IPS-20b (cell line): ENCODE results near the gene MUC5B.
"Not testable (repeated sequence)": the region's sequence is repeated elsewhere in the genome, so short reads cannot be mapped to it uniquely, and the experiment has no call there.

ENCODE experiments used
- H3K27ac ChIP-seq: one replicate; pipeline ENCODE4 v1.5.1; 2013; ENCODE audit warnings: low read length
- H3K27me3 ChIP-seq: 2 replicates; pipeline ENCODE4 v1.6.1; 2013; ENCODE audit warnings: mild to moderate bottlenecking, low read length, inconsistent platforms; ENCODE audit not compliant: insufficient read depth
- H3K36me3 ChIP-seq: 2 replicates; pipeline ENCODE4 v1.6.1; 2013; ENCODE audit warnings: low read depth, mild to moderate bottlenecking, inconsistent platforms, low read length, moderate library complexity; ENCODE audit not compliant: insufficient read depth
- H3K4me1 ChIP-seq: 2 replicates; pipeline ENCODE4 v1.6.1; 2013; ENCODE audit warnings: mild to moderate bottlenecking, control low read depth, inconsistent platforms, low read length, moderate library complexity; ENCODE audit not compliant: insufficient read depth
- H3K4me3 ChIP-seq: 2 replicates; pipeline ENCODE4 v1.5.1; 2013; ENCODE audit warnings: mild to moderate bottlenecking, low read length, inconsistent platforms
- H3K9ac ChIP-seq: 2 replicates; pipeline ENCODE4 v1.6.1; 2013; ENCODE audit warnings: low read depth, mild to moderate bottlenecking, inconsistent platforms, low read length, moderate library complexity
- H3K9me3 ChIP-seq: 2 replicates; pipeline ENCODE4 v1.6.1; 2013; ENCODE audit warnings: mild to moderate bottlenecking, low read depth, low read length, inconsistent platforms; ENCODE audit not compliant: insufficient read depth

The MUC5B gene

GRCh38 chr11:1222491-1223345 is at the start of gene MUC5B:
MUC5B (plus strand) TSS chr11:1223066; CDS start chr11:1223124, 58 bp downstream.
- Histone ChIP-seq H3K9ac (no peak within 1 kb of the TSS), H3K27ac (no peak within 1 kb of the TSS), H3K4me1 (no peaks in the 10 kb centered on the region), H3K9me3 (no peaks in the 10 kb centered on the region), H3K36me3 (no peaks in the 10 kb centered on the region), H3K27me3 (no peaks in the 10 kb centered on the region), H3K4me3 (no peak within 1 kb of the TSS)

GRCh38 chr11:1173396-1173795 is 49.5 kb upstream of the MUC5B start:
- H3K9me3 ChIP-seq: peaks cover 20% of the 10 kb centered on the region; the same call in 1 of the 2 replicates
- not testable (repeated sequence) for H3K9ac ChIP-seq, H3K27ac ChIP-seq, H3K27me3 ChIP-seq, H3K4me1 ChIP-seq, H3K36me3 ChIP-seq, H3K4me3 ChIP-seq

- no peaks in the 10 kb centered on the region for H3K36me3 ChIP-seq
- H3K9me3 ChIP-seq: peaks cover 20% of the 10 kb centered on the region; the same call in 1 of the 2 replicates
- no peak overlapping the region for H3K9ac ChIP-seq
- H3K27me3 ChIP-seq: no peaks in the 10 kb centered on the region
- H3K4me1 ChIP-seq: no peaks in the 10 kb centered on the region
- no peak overlapping the region for H3K27ac ChIP-seq
- no peak overlapping the region for H3K4me3 ChIP-seq
These were observed 48.2 kb upstream of the MUC5B start for GRCh38 chr11:1174441-1175370.

- Histone ChIP-seq H3K9me3 (peaks cover 16% of the 10 kb centered on the region; the same call in 1 of the 2 replicates), H3K27ac (no peak overlapping the region), H3K36me3 (no peaks in the 10 kb centered on the region), H3K9ac (no peak overlapping the region), H3K27me3 (no peaks in the 10 kb centered on the region), H3K4me1 (no peaks in the 10 kb centered on the region), H3K4me3 (no peak overlapping the region)
These were observed 47.2 kb upstream of the MUC5B start for GRCh38 chr11:1175461-1176223.

GRCh38 chr11:1176224-1177019 is 46.4 kb upstream of the MUC5B start:
- H3K9me3 ChIP-seq: peaks cover 10% of the 10 kb centered on the region; the same call in 1 of the 2 replicates
- H3K4me1 ChIP-seq: no peaks in the 10 kb centered on the region
- no peak overlapping the region for H3K9ac ChIP-seq
- no peak overlapping the region for H3K27ac ChIP-seq
- H3K36me3 ChIP-seq: no peaks in the 10 kb centered on the region
- no peaks in the 10 kb centered on the region for H3K27me3 ChIP-seq
- no peak overlapping the region for H3K4me3 ChIP-seq

GRCh38 chr11:1177020-1177770 is 45.7 kb upstream of the MUC5B start:
- H3K27ac ChIP-seq: no peak overlapping the region
- no peaks in the 10 kb centered on the region for H3K27me3 ChIP-seq
- no peaks in the 10 kb centered on the region for H3K4me1 ChIP-seq
- H3K9me3 ChIP-seq: peaks cover 9% of the 10 kb centered on the region; the same call in 1 of the 2 replicates
- no peak overlapping the region for H3K9ac ChIP-seq
- no peak overlapping the region for H3K4me3 ChIP-seq
- no peaks in the 10 kb centered on the region for H3K36me3 ChIP-seq

- H3K27ac ChIP-seq: no peak overlapping the region
- no peaks in the 10 kb centered on the region for H3K27me3 ChIP-seq
- H3K4me3 ChIP-seq: no peak overlapping the region
- no peak overlapping the region for H3K9ac ChIP-seq
- no peaks in the 10 kb centered on the region for H3K36me3 ChIP-seq
- peaks cover 9% of the 10 kb centered on the region; the same call in 1 of the 2 replicates for H3K9me3 ChIP-seq
- no peaks in the 10 kb centered on the region for H3K4me1 ChIP-seq
These were observed 45.1 kb upstream of the MUC5B start for GRCh38 chr11:1177771-1178090.

GRCh38 chr11:1178201-1178885 is 44.5 kb upstream of the MUC5B start:
- no peaks in the 10 kb centered on the region for H3K4me1 ChIP-seq
- H3K9me3 ChIP-seq: peaks cover 5% of the 10 kb centered on the region; the same call in 1 of the 2 replicates
- H3K9ac ChIP-seq: no peak overlapping the region
- H3K27me3 ChIP-seq: no peaks in the 10 kb centered on the region
- no peaks in the 10 kb centered on the region for H3K36me3 ChIP-seq
- no peak overlapping the region for H3K27ac ChIP-seq
- H3K4me3 ChIP-seq: no peak overlapping the region

- Histone ChIP-seq H3K27me3 (no peaks in the 10 kb centered on the region), H3K36me3 (no peaks in the 10 kb centered on the region), H3K27ac (no peak overlapping the region), H3K9me3 (0 out of 2 replicates have a peak, but pooled peaks cover 3% of the 10 kb centered on the region), H3K4me3 (no peak overlapping the region), H3K4me1 (no peaks in the 10 kb centered on the region), H3K9ac (no peak overlapping the region)
These were observed 44.0 kb upstream of the MUC5B start for GRCh38 chr11:1178906-1179305.

- no peaks in the 10 kb centered on the region for H3K4me1 ChIP-seq
- no peaks in the 10 kb centered on the region for H3K36me3 ChIP-seq
- no peak overlapping the region for H3K4me3 ChIP-seq
- no peak overlapping the region for H3K27ac ChIP-seq
- H3K27me3 ChIP-seq: no peaks in the 10 kb centered on the region
- no peaks in the 10 kb centered on the region for H3K9me3 ChIP-seq
- no peak overlapping the region for H3K9ac ChIP-seq
These were observed 43.2 kb upstream of the MUC5B start for GRCh38 chr11:1179641-1180040.
